Measurements from ENCODE around the gene SMIM24. TPM values are rescaled to one million over a fixed set of nuclear protein-coding genes. Genes with fewer than 3 reads are reported as not detected.

The SMIM24 gene
- total RNA-seq, 1 donor from 2014 or later: not detected

Other genes with a start within 250 kb of the SMIM24 start
- gene NFIC, start 113.9 kb downstream of the SMIM24 start, total RNA-seq: 164 TPM
- not detected for gene SMIM44, start 2.9 kb upstream of the SMIM24 start, total RNA-seq
- gene DOHH, start 20.1 kb upstream of the SMIM24 start, total RNA-seq: 11.1 TPM
- gene FZR1, start 25.8 kb upstream of the SMIM24 start, total RNA-seq: 19.4 TPM
- gene TEKTIP1, start 58.6 kb upstream of the SMIM24 start, total RNA-seq: not detected
- 23.7 TPM for gene MFSD12, start 77.1 kb upstream of the SMIM24 start, total RNA-seq
- 37.0 TPM for gene HMG20B, start 92.4 kb upstream of the SMIM24 start, total RNA-seq
- 2.7 TPM for gene GIPC3, start 105.0 kb upstream of the SMIM24 start, total RNA-seq
- 4.1 TPM for gene TBXA2R, start 126.3 kb upstream of the SMIM24 start, total RNA-seq
- 12.6 TPM for gene CACTIN, start 146.3 kb upstream of the SMIM24 start, total RNA-seq
- gene PIP5K1C, start 219.9 kb upstream of the SMIM24 start, total RNA-seq: 34.7 TPM
- 0.62 TPM for gene TJP3, start 227.9 kb upstream of the SMIM24 start, total RNA-seq